Osteoblast (primary cell): ENCODE results near the gene NFATC4. TPM values are rescaled to one million over a fixed set of nuclear protein-coding genes. Genes with fewer than 3 reads are reported as not detected.
A peak's percentile ranks its signal among the peaks of the same experiment; 100 is the strongest.

Experiments used
- DNase-seq: peaks from one replicate; pipeline ENCODE4 v3.0.0; 2011; ENCODE audit warnings: low spot score, mixed read lengths; ENCODE audit not compliant: insufficient read length; ENCODE audit errors: missing footprints
- H2AFZ ChIP-seq: 2 replicates; pipeline ENCODE4 v1.6.0; 2011; ENCODE audit warnings: mild to moderate bottlenecking, low read length
- H3K27ac ChIP-seq: 2 replicates; pipeline ENCODE4 v1.5.1; 2011; ENCODE audit warnings: mild to moderate bottlenecking, low read depth, low read length, moderate library complexity
- H3K27me3 ChIP-seq: 2 replicates; pipeline ENCODE4 v1.6.0; 2012; ENCODE audit warnings: mild to moderate bottlenecking, control low read depth, inconsistent platforms, low read length, moderate library complexity; ENCODE audit not compliant: insufficient read depth
- H3K36me3 ChIP-seq: 2 replicates; pipeline ENCODE4 v1.5.1; 2011; ENCODE audit warnings: mild to moderate bottlenecking, low read length, control low read depth, moderate library complexity; ENCODE audit not compliant: insufficient read depth
- H3K4me1 ChIP-seq: 2 replicates; pipeline ENCODE4 v1.5.1; 2011; ENCODE audit warnings: mild to moderate bottlenecking, low read length, control low read depth, moderate library complexity; ENCODE audit not compliant: insufficient read depth
- H3K4me2 ChIP-seq: 2 replicates; pipeline ENCODE4 v1.6.0; 2011; ENCODE audit warnings: mild to moderate bottlenecking, low read length; ENCODE audit not compliant: insufficient read depth
- H3K4me3 ChIP-seq: fragments of 200-600 bp; sonication (generic); 3 replicates; pipeline ENCODE4 v1.5.1; 2012; ENCODE audit warnings: mild to moderate bottlenecking, low read length, inconsistent platforms; ENCODE audit not compliant: insufficient read depth
- H3K79me2 ChIP-seq: 2 replicates; pipeline ENCODE4 v1.6.0; 2012; ENCODE audit warnings: mild to moderate bottlenecking, low read length, control low read depth, inconsistent platforms; ENCODE audit not compliant: insufficient read depth
- H3K9me3 ChIP-seq: 2 replicates; pipeline ENCODE4 v1.5.1; 2011; ENCODE audit warnings: low read depth, low read length, control low read depth
- H4K20me1 ChIP-seq: 2 replicates; pipeline ENCODE4 v1.6.0; 2012; ENCODE audit warnings: mild to moderate bottlenecking, low read length, control low read depth; ENCODE audit not compliant: insufficient read depth
- total RNA-seq: library from RNA; depleted of rRNA; stranded (reverse); fragments of >200 nt; gene quantifications from 2 replicates; pipeline ENCODE4 v1.2.3, GENCODE V29; 2012
- TF ChIP-seq, protein P1 (sequence below): IDR thresholded peaks from 2 replicates; pipeline ENCODE4 v1.5.1; 2011; ENCODE audit warnings: mild to moderate bottlenecking, low read depth, low read length, moderate library complexity; ENCODE audit errors: extremely low read depth

The NFATC4 gene
- total RNA-seq, 1 donor: 107 TPM

DNA sequence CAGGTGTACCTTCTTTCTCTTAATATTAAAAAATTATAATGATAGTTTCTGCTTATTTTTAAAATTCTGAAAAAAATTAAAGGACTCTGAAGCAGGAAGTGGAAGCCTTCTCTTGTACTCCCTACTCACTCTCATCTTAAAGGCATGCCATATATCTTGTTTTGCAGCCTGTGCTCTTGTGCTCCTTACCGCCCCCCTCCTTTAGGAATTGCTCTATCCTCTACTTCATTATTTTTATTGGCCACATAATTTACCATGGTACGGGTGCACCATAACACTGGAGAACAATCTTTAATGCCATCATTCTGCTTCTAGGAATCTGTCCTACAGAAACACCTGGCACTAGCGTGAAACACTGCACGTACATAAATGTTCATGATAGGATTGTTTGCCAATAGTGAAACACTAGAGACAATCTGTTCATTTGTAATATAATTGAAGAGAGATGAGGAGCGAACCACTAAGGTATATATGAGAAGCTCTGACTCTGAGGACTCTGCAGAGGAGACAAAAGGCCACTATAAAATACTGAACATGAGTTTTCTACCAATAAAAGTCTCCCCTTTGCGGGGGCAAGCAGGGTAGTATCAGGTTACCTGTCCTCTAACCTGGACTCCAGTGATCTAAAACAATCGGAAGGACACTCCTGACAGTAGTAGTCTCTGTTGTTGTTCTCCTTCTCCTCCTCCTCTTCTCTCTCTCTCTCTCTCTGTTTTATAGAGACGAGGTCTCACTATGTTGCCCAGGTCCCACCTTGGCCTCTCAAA, 24.5 kb downstream of the NFATC4 start:
- Histone ChIP-seq H3K4me3 (peak overlapping the region; percentile 2), H3K79me2 (no peaks in the 10 kb centered on the region), H2AFZ (peak overlapping the region; percentile 19), H3K27me3 (no peaks in the 10 kb centered on the region), H3K4me2 (peak overlapping the region; percentile 66), H3K4me1 (peaks cover 14% of the 10 kb centered on the region), H3K9me3 (no peaks in the 10 kb centered on the region), H3K27ac (peak overlapping the region; percentile 56), H4K20me1 (no peaks in the 10 kb centered on the region), H3K36me3 (no peaks in the 10 kb centered on the region)
- TF ChIP-seq, protein P1, sequence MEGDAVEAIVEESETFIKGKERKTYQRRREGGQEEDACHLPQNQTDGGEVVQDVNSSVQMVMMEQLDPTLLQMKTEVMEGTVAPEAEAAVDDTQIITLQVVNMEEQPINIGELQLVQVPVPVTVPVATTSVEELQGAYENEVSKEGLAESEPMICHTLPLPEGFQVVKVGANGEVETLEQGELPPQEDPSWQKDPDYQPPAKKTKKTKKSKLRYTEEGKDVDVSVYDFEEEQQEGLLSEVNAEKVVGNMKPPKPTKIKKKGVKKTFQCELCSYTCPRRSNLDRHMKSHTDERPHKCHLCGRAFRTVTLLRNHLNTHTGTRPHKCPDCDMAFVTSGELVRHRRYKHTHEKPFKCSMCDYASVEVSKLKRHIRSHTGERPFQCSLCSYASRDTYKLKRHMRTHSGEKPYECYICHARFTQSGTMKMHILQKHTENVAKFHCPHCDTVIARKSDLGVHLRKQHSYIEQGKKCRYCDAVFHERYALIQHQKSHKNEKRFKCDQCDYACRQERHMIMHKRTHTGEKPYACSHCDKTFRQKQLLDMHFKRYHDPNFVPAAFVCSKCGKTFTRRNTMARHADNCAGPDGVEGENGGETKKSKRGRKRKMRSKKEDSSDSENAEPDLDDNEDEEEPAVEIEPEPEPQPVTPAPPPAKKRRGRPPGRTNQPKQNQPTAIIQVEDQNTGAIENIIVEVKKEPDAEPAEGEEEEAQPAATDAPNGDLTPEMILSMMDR: peak; percentile 26
- DNase-seq: peak; percentile 95

DNA sequence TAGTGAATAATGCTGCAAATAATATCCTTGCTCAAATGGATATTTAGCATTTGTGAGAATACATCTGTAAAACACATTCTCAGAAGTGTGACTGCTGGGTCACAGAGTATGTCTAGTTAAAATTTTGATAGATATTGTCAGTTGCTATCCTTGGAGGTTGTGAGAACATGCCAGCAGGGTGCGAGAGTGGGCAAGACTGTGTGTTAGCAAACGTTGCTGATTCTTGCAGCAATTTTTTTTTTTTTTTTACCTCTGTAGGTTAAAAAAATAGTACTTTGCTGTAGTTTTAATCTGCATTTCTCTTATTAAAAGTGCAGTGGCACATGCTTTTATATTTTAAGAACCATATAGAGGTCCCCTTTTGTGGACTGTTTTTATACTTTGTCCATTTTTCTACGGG, 26.3 kb downstream of the NFATC4 start:
- Histone ChIP-seq H3K79me2 (no peaks in the 10 kb centered on the region), H3K9me3 (no peaks in the 10 kb centered on the region), H3K4me3 (no peak overlapping the region), H3K4me2 (no peak overlapping the region), H3K27me3 (no peaks in the 10 kb centered on the region), H2AFZ (no peak overlapping the region), H3K27ac (no peak overlapping the region), H3K4me1 (peaks cover 14% of the 10 kb centered on the region), H4K20me1 (no peaks in the 10 kb centered on the region), H3K36me3 (no peaks in the 10 kb centered on the region)
- TF ChIP-seq, protein P1: no peak
- no peak for DNase-seq

DNA sequence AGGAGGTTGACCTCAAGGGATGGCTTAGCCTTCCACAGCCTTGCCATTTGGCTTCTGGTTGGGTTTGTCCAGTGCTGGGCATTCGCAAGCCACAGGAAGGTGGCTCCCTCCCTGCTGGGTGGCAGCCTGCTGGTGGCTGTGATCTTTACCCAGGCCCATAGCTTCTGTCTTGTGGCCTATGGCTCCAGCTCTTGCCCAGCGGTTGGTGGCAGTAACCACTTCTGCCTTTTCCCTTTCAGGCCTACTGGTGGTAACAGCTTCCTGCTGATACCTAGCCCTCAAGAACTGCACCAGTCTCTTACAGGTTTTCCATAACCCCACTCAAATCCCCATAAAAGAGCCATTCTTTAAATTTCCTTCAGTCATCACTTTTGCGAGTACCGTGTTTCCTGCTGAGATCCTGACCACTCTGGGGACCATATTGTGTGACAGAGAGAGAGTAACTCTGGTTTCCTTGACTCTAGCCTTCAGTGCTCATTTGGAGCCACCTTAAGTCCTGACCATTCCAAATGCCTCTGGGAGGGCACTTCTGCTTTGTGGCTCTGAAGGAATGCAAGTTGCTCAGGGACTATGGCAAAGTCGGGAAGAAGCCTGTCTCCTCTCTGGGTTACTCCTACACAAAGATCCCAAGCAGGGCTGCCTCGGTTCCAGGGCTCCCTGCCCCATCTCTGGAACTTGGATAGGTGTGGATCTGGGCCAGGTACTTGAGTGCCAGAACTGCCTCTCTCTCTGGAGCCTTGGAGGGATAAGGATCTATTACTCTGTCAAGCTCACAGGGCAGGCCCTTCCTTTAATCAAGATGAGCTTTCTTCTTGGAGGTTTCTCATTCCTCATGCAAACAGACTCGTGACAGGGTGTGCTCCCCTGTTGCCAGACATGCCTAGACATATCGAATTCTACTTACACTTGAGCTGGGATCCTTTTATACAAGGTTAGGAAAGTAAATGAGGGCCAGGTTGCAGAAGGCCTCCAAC, 27.9 kb downstream of the NFATC4 start:
- no peaks in the 10 kb centered on the region for H3K79me2 ChIP-seq
- H3K27ac ChIP-seq: no peak overlapping the region
- H3K9me3 ChIP-seq: no peaks in the 10 kb centered on the region
- no peaks in the 10 kb centered on the region for H3K27me3 ChIP-seq
- no peak for DNase-seq
- H2AFZ ChIP-seq: peak overlapping the region; percentile 73
- peaks cover 21% of the 10 kb centered on the region for H3K4me1 ChIP-seq
- TF ChIP-seq, protein P1: no peak
- H4K20me1 ChIP-seq: no peaks in the 10 kb centered on the region
- H3K36me3 ChIP-seq: no peaks in the 10 kb centered on the region
- H3K4me3 ChIP-seq: no peak overlapping the region
- H3K4me2 ChIP-seq: no peak overlapping the region
